Measurements from ENCODE around the gene PPP1R10.

Gene PPP1R10

GRCh38 chr6:30618270-30618797 lies 1.3 kb upstream of the PPP1R10 start:
- no peak for DNase-seq

- DNase-seq, result peak; percentile 99
Measured at GRCh38 chr6:30617565-30618269, 674 bp upstream of the PPP1R10 start, which contains the start of gene MRPS18B. TSS of gene MRPS18B (plus strand) at chr6:30617840. CDS start at chr6:30617866, 26 bp downstream.

- DNase-seq, result peak; percentile 41
Measured at GRCh38 chr6:30615958-30616810, 859 bp downstream of the PPP1R10 start.

- peak; percentile 44 for DNase-seq
Measured at GRCh38 chr6:30615219-30615957, 1.7 kb downstream of the PPP1R10 start.

GRCh38 chr6:30614843-30615218 lies 2.2 kb downstream of the PPP1R10 start:
- DNase-seq, result peak; percentile 90

GRCh38 chr6:30614044-30614842 lies 2.8 kb downstream of the PPP1R10 start:
- no peak for DNase-seq

- DNase-seq, result no peak
Measured at GRCh38 chr6:30613251-30614043, 3.6 kb downstream of the PPP1R10 start.

- no peak for DNase-seq
Measured at GRCh38 chr6:30612687-30613248, 4.3 kb downstream of the PPP1R10 start.

GRCh38 chr6:30612213-30612612 lies 4.8 kb downstream of the PPP1R10 start:
- no peak for DNase-seq

- no peak for DNase-seq
Measured at GRCh38 chr6:30611856-30612194, 5.2 kb downstream of the PPP1R10 start.

- no peak for DNase-seq
Measured at GRCh38 chr6:30611150-30611855, 5.7 kb downstream of the PPP1R10 start.

GRCh38 chr6:30610065-30610464 lies 7.0 kb downstream of the PPP1R10 start:
- DNase-seq, result no peak

- DNase-seq, result no peak
Measured at GRCh38 chr6:30603961-30604360, 13.1 kb downstream of the PPP1R10 start.

GRCh38 chr6:30601815-30602641 lies 15.0 kb downstream of the PPP1R10 start:
- no peak for DNase-seq

- no peak for DNase-seq
Measured at GRCh38 chr6:30601436-30601814, 15.6 kb downstream of the PPP1R10 start.

- DNase-seq, result no peak
Measured at GRCh38 chr6:30600451-30600961, 16.5 kb downstream of the PPP1R10 start.

- no peak for DNase-seq
Measured at GRCh38 chr6:30599625-30600324, 17.3 kb downstream of the PPP1R10 start.

GRCh38 chr6:30598912-30599624 lies 18.0 kb downstream of the PPP1R10 start:
- DNase-seq, result no peak

Data from stimulated activated CD4-positive, alpha-beta T cell treated with anti-CD3 and anti-CD28 coated beads, Interleukin-4, amount 100 ng/mL, for 24 hours (primary cell).